ENCODE results near the gene GNB1. TPM values are rescaled to one million over a fixed set of nuclear protein-coding genes. Genes with fewer than 3 reads are reported as not detected.

The GNB1 gene
- total RNA-seq, 1 experiment from 2014 or later, result 400 TPM

- H3K79me1 ChIP-seq (ENCODE audit: insufficient read depth, low read depth, low read length, poor library complexity, severe bottlenecking), result peaks cover 3% of the 10 kb centered on the region
- Mint-ChIP-seq H3K27ac (peak overlapping the region in 1 of 3 experiments; percentile 79; a peak in 1 of 7 replicates), H3K9me3 (no peaks in the 10 kb centered on the region; a peak in 1 of 5 replicates), H3K4me3 (no peak overlapping the region), H3K4me1 (no peaks in the 10 kb centered on the region; a peak in 2 of 4 replicates), H3K36me3 (ENCODE audit: insufficient read depth in 1 of 3, low read depth in 3 of 3) (peaks cover 28 to 54% (median 53%) of the 10 kb centered on the region in 3 experiments; a peak in 6 of 7 replicates), H3K27me3 (ENCODE audit: low read depth) (no peaks in the 10 kb centered on the region; the same call in 1 of the 2 replicates)
- no peak overlapping the region for H2BK120ac ChIP-seq (ENCODE audit: low read depth, low read length, poor library complexity, severe bottlenecking)
- H2BK12ac ChIP-seq (ENCODE audit: insufficient read length, low read depth, low read length), result no peak overlapping the region
- no peaks in the 10 kb centered on the region for H4K20me1 ChIP-seq (ENCODE audit: control insufficient read depth, insufficient read depth, insufficient read length)
- no peak overlapping the region for H2BK20ac ChIP-seq (ENCODE audit: low read depth, low read length, poor library complexity, severe bottlenecking)
- H3K14ac ChIP-seq (ENCODE audit: insufficient read depth, low read length), result no peak overlapping the region
- no peak overlapping the region for H2BK5ac ChIP-seq (ENCODE audit: insufficient read length, low read length)
- H3K4me1 ChIP-seq (ENCODE audit: insufficient read depth, low read length), result no peaks in the 10 kb centered on the region
- H3K56ac ChIP-seq (ENCODE audit: insufficient read length, low read depth, low read length), result no peak overlapping the region
- H3K23me2 ChIP-seq (ENCODE audit: insufficient read length, low read depth, low read length, poor library complexity, severe bottlenecking), result no peaks in the 10 kb centered on the region
- no peak overlapping the region for H2AK5ac ChIP-seq (ENCODE audit: insufficient read length, low read length)
- H3K23ac ChIP-seq (ENCODE audit: insufficient read length, low read depth, low read length), result no peak overlapping the region
- no CpG with 5 or more reads among the region's 49 CpGs for WGBS (ENCODE audit: extremely low coverage, insufficient read length, low lambda C conversion rate)
- H3K79me2 ChIP-seq (ENCODE audit: insufficient read depth, low read length), result no peaks in the 10 kb centered on the region; the same call in 1 of the 2 replicates
- no peak overlapping the region for H2BK15ac ChIP-seq (ENCODE audit: low read depth, low read length)
- H2AFZ ChIP-seq (ENCODE audit: low read length), result no peak overlapping the region
- H3K9ac ChIP-seq (ENCODE audit: extremely low read depth, insufficient read length, low read length), result no peak overlapping the region
- no peak overlapping the region for H3K18ac ChIP-seq (ENCODE audit: insufficient read length, low read depth, low read length)
- DNase-seq, result no peak
- H3K27me3 ChIP-seq (ENCODE audit: insufficient read depth, low read length), result no peaks in the 10 kb centered on the region
- no peak overlapping the region for H4K8ac ChIP-seq (replicated peaks; ENCODE audit: insufficient read length, low read depth, low read length)
- H4K91ac ChIP-seq (ENCODE audit: insufficient read length, low read depth, low read length), result no peak overlapping the region
- H3K9me3 ChIP-seq (ENCODE audit: control insufficient read depth, low read depth, low read length), result no peaks in the 10 kb centered on the region
- no peak overlapping the region for H3K4ac ChIP-seq (ENCODE audit: low read depth, low read length)
- H3T11ph ChIP-seq (ENCODE audit: low read length), result no peak overlapping the region
- H4K5ac ChIP-seq (ENCODE audit: insufficient read length, low read depth, low read length), result no peak overlapping the region
- no peak overlapping the region for H3K27ac ChIP-seq (ENCODE audit: insufficient read length, low read depth, low read length)
- no peak for TF ChIP-seq CTCF (conservative IDR thresholded peaks at IDR 0.05)
- no peak overlapping the region for H3K4me2 ChIP-seq (ENCODE audit: insufficient read depth, insufficient read length, low read length)
Measured at GRCh38 chr1:1754051-1754815, 136.7 kb downstream of the GNB1 start.

All from H9 (cell line).